HuH-7.5 (cell line): Measurements from ENCODE around the gene FGG.

ENCODE experiments used
- DNase-seq: peaks from one replicate; pipeline ENCODE4 v3.0.0; 2011; ENCODE audit warnings: low spot score

FGG gene

DNA sequence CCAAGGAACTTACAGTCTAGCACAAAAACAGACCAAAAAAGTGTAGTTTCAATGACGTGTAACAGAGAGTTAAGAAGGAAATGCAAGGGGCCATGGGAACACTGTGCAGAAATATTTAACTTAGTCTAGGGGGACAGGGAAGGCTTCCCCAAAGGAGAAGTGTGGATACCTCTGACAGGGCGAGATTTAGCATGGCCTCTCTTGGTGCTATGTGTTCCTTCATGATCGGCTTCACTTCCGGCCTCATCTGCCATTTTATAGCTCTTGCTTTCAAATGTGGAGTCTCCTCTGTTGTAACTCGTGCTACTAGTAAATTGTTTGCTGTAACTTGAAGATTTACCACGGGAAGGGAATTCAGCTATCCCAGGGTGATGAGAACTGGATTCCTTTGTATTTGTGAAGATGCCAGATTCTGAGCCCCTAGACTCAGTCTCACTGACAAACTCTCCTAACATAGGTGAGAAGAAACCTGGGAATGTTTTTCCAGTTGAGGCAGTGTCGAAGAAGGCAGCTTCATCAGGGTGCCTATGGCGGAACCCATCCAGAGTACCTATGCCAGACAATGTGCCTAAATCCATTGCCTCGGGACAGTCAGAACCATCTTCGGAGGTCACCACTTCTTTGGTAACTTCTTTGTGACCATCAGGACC, 27.0 kb downstream of the FGG start:
- DNase-seq: no peak

- DNase-seq: no peak
These were observed 28.2 kb downstream of the FGG start for GRCh38 chr4:154584259-154584658.

DNA sequence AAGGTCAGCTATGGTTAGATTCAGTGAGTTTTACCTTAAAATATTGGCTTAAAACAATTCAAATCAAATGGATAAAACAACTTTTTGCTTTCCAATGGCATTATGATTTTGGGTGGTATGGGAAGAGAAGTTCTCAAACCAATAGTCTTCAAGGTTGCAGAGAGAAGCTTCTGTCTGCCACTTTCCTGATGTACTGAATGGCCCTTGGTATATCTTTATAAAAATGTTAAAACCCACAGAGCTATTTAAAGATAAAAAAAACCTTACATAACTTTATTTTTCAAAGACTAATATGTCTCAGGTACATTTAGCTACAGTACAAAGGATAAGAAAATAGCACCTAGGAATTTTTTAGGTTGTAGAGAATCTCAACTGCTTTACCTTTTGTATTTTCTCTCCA, 28.8 kb downstream of the FGG start:
- DNase-seq: no peak

DNA sequence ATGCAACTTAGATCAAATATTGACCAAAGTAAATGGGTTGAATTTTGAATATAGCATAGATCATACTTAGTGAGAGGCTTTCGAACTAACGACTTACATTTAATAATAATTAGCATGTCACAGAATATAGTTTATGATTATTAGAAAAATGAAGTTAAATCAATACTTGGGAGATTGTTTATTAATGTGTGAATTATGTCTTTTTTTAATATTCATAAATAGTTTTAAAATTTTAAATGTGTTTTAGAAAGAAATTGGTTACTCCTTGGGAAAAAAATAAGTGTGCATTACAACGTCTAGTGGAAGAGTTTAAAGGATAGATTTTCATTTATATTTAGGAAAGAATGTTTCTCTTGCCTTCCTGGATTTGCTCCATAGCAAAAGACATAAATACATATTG, 29.2 kb downstream of the FGG start:
- DNase-seq: no peak

DNA sequence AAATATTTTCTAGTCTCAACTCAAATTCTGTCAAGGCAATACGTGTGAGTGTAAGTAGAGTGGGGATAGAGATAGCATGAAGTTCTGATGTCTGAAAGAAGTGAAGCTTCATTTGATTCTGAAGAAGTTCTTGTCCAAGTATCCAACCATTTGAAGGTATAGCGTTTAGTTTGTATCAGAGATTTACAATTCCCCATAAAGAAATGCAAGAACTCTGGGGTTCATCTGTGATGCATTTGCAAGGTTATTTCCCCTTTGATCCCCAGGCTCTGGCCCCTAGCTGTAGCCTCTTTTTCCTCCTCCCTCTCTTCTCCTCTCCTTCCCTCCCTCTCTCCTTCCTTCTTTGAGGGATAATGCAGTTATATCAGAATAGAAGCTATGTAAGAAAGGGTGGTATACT, 29.7 kb downstream of the FGG start:
- no peak for DNase-seq

DNA sequence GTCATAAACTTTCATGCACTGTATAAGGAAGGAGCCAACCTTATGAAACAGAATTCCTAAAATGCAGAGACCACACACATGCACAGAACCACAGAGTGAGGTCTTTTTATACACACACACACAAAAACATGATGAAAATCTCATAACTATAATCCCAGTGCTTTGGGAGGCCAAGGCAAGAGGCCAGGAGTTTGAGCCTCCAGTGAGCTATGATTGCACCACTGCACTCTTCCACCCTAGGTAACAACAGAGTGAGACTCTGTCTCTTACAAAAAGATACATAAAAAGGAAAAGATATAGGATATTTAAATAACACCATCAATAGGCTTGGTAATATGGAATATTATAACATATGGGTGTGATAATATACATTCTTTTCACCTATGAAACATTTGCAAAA, 32.5 kb downstream of the FGG start:
- DNase-seq: no peak

DNA sequence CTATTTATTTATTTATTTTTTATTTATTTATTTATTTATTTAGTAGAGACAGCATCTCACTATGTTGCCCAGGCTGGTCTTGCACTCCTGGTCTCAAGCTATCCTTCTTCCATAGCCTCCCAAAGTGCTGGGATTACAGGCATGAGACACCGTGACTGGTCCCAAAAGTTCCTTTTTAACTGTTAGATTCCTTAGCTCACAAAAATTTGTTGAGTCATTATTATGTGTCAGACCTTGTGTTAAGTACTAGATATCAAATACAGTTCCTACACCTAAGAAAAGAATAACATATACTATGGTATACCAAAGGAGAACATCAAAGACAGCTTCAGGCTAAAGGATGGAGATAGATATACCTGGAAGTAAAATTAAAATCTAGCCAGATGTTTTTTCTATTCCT, 33.5 kb downstream of the FGG start:
- no peak for DNase-seq

- DNase-seq: no peak
These were observed 35.1 kb downstream of the FGG start for GRCh38 chr4:154577324-154577723.

- no peak for DNase-seq
These were observed 38.1 kb downstream of the FGG start for GRCh38 chr4:154574311-154574710.

GRCh38 chr4:154573190-154573870, 39.1 kb downstream of the FGG start:
- DNase-seq: no peak

GRCh38 chr4:154569584-154569983, 42.9 kb downstream of the FGG start:
- DNase-seq: no peak

GRCh38 chr4:154569028-154569427, 43.4 kb downstream of the FGG start:
- no peak for DNase-seq

GRCh38 chr4:154566639-154567204, 45.7 kb downstream of the FGG start:
- no peak for DNase-seq

- DNase-seq: no peak
These were observed 46.8 kb downstream of the FGG start for GRCh38 chr4:154565704-154566103.

DNA sequence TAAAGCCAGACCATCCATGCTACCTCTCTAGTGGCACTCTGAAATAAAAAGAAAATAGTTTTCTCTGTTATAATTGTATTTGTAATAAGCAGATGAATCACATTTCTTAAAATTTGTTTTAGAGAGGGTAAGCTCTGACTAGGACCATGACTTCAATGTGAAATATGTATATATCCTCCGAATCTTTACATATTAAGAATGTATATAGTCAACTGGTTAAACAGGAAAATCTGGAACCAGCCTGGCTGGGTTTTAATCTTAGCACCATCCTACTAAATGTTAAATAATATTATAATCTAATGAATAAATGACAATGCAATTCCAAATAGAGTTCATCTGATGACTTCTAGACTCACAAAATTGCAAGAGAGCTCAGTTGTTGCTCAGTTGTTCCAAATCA, 48.1 kb downstream of the FGG start:
- DNase-seq: no peak

DNA sequence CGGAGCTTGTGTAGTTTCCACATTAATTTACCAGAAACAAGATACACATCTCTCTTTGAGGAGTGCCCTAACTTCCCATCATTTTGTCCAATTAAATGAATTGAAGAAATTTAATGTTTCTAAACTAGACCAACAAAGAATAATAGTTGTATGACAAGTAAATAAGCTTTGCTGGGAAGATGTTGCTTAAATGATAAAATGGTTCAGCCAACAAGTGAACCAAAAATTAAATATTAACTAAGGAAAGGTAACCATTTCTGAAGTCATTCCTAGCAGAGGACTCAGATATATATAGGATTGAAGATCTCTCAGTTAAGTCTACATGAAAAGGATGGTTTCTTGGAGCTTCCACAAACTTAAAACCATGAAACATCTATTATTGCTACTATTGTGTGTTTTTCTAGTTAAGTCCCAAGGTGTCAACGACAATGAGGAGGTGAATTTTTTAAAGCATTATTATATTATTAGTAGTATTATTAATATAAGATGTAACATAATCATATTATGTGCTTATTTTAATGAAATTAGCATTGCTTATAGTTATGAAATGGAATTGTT, 49.7 kb downstream of the FGG start, which contains the start of gene FGB:
TSS of gene FGB (plus strand) at position 315 of the 558 bp plus-strand sequence. CDS start at position 323, 8 bp downstream.
- no peak for DNase-seq

GRCh38 chr4:154560824-154561231, 51.6 kb downstream of the FGG start:
- peak; percentile 3 for DNase-seq

DNA sequence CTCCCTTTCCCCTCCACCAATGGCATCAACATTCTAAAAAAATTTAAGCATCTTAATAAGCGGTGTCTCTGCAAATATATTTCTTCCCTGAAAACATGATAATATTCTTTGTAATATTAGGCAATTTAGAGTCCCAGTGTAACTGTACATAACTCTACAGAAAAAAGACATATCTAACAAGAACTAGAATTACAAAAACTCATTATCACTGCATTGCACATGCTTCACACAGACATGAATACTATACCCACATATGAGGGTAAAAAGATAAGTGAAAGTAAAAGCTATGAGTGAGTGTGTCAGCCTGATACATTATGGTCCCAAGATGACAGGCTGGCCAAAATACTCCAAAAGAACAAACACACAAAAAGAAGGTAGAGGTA, 52.0 kb downstream of the FGG start:
- no peak for DNase-seq

GRCh38 chr4:154559494-154560418, 52.7 kb downstream of the FGG start:
- peak; percentile 7 for DNase-seq

DNA sequence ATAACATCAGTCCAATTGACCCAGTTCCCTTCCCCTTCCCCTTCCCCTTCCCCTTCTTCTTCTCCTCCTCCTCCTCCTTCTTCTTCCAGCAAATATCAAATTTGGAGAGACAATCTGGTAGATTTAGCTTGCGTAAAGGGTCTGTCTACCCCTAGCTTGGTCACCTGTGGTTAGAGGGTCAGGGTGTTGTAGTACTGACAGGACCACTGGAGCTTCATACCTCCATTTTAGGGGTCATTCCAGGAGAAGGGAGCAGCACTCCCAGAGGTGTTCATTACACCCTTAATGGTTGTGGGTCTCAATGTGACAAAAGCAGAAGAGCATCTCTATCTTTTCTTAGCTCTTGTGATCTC, 53.3 kb downstream of the FGG start:
- no peak for DNase-seq
